Thyroid gland (tissue), 4 donors: Measurements from ENCODE around the gene KRT81.

Experiments
- CTCF ChIP-seq, 6 experiments: fragments of 200-600 bp in 3 of 6; fragments of 450-650 bp in 3 of 6; sonication (generic) in 3 of 6; IDR thresholded peaks; one replicate each; pipeline ENCODE4 v1.5.1; 2016 to 2019; ENCODE audit warnings: antibody characterized with exemption in 6 of 6, mild to moderate bottlenecking in 2 of 6, inconsistent platforms in 1 of 6, moderate library complexity in 1 of 6
- POLR2A ChIP-seq, 2 donors: fragments of 450-650 bp; IDR thresholded peaks; one replicate each; pipeline ENCODE4 v1.6.1; 2017; ENCODE audit warnings: antibody characterized with exemption in 2 of 2, mild to moderate bottlenecking in 2 of 2, moderate library complexity in 1 of 2

DNA sequence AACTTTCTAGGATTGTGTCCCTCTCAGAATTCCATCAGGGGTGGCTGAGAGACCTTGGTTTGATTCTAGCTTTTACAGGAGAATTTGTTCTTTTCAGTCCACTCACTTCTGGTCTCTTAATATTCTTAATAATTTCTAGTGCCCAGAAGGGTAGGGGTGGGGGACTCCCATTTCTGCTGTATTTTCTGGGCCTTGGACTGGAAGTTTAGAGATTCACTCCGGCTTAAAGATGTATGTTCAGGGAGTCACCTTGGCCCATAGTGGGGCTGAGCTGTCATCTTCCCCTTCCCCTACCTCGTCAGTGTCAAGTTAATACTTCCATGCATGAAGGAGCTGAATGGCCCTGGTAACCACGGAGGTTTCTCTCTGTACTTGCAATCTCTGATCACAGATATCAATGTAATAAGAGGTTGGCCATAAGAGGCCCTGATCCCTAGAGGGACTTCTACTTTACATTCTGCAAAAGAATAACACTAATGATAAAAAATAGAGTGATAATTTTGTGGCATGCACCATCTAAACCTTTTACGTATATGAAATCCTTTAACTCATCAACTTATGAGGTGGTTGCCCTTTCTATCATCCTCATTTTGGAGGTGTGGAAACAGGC, 6.7 kb downstream of the KRT81 start:
- TF ChIP-seq CTCF (IDR thresholded peaks at IDR 0.05) (no peak), POLR2A (IDR thresholded peaks at IDR 0.05) (no peak)
